ENCODE measurements around the gene ZFPL1.
A peak's percentile ranks its signal among the peaks of the same experiment; 100 is the strongest.

The ZFPL1 gene

GRCh38 chr11:65083834-65084597 lies at the start of gene ZFPL1, which contains the start of gene CDCA5:
ZFPL1 (plus strand) TSS chr11:65084222; CDS start chr11:65084699, 477 bp downstream.
CDCA5 (minus strand) TSS chr11:65084040; CDS start chr11:65083978, 62 bp downstream.
- peak; percentile 91 for DNase-seq

- DNase-seq, result no peak
Observed at GRCh38 chr11:65034423-65034822, 49.6 kb upstream of the ZFPL1 start.

GRCh38 chr11:65035579-65035978 lies 48.4 kb upstream of the ZFPL1 start:
- DNase-seq, result no peak

- DNase-seq, result no peak
Observed at GRCh38 chr11:65036931-65037330, 47.1 kb upstream of the ZFPL1 start.

- DNase-seq, result no peak
Observed at GRCh38 chr11:65040520-65040846, 43.5 kb upstream of the ZFPL1 start.

- DNase-seq, result peak; percentile 98
Observed at GRCh38 chr11:65040847-65041622, 43.0 kb upstream of the ZFPL1 start, which contains the start of gene SAC3D1. SAC3D1 (plus strand) TSS chr11:65041210; CDS start chr11:65041293, 83 bp downstream.

GRCh38 chr11:65042891-65043290 lies 41.1 kb upstream of the ZFPL1 start:
- DNase-seq, result no peak

- DNase-seq, result no peak
Observed at GRCh38 chr11:65043881-65044501, 40.0 kb upstream of the ZFPL1 start.

GRCh38 chr11:65045061-65045460 lies 39.0 kb upstream of the ZFPL1 start:
- DNase-seq, result no peak

GRCh38 chr11:65045728-65046127 lies 38.3 kb upstream of the ZFPL1 start:
- DNase-seq, result no peak

- no peak for DNase-seq
Observed at GRCh38 chr11:65047581-65048422, 36.2 kb upstream of the ZFPL1 start.

- DNase-seq, result no peak
Observed at GRCh38 chr11:65051398-65051858, 32.6 kb upstream of the ZFPL1 start.

- DNase-seq, result no peak
Observed at GRCh38 chr11:65053827-65054508, 30.1 kb upstream of the ZFPL1 start.

GRCh38 chr11:65055538-65055937 lies 28.5 kb upstream of the ZFPL1 start:
- no peak for DNase-seq

- no peak for DNase-seq
Observed at GRCh38 chr11:65056999-65057398, 27.0 kb upstream of the ZFPL1 start.

- DNase-seq, result no peak
Observed at GRCh38 chr11:65057526-65057925, 26.5 kb upstream of the ZFPL1 start.

- DNase-seq, result no peak
Observed at GRCh38 chr11:65058012-65058411, 26.0 kb upstream of the ZFPL1 start.

GRCh38 chr11:65058419-65059054 lies 25.5 kb upstream of the ZFPL1 start, which contains the start of gene NAALADL1:
NAALADL1 (minus strand) TSS chr11:65058553; CDS start chr11:65058521, 32 bp downstream.
- no peak for DNase-seq

GRCh38 chr11:65059523-65059922 lies 24.5 kb upstream of the ZFPL1 start:
- DNase-seq, result no peak

- DNase-seq, result no peak
Observed at GRCh38 chr11:65059959-65060824, 23.8 kb upstream of the ZFPL1 start.
